NB4 (cell line): ENCODE measurements around the gene RBFOX1.

Experiments
- DNase-seq: peaks from one replicate; pipeline ENCODE4 v3.0.0; 2010; ENCODE audit warnings: low read depth
- H3K4me3 ChIP-seq: one replicate; pipeline ENCODE4 v1.5.1; 2011; ENCODE audit warnings: mild to moderate bottlenecking, low read depth, low read length, moderate library complexity
- MAX ChIP-seq: IDR thresholded peaks from 2 replicates; pipeline ENCODE4 v1.6.1; 2011; ENCODE audit warnings: low read depth, low read length
- MYC ChIP-seq: IDR thresholded peaks from 2 replicates; pipeline ENCODE4 v1.6.1; 2011; ENCODE audit warnings: low read depth, low read length
- POLR2A ChIP-seq: IDR thresholded peaks from 2 replicates; pipeline ENCODE4 v1.6.1; 2011; ENCODE audit warnings: mild to moderate bottlenecking; ENCODE audit not compliant: insufficient read length; ENCODE audit errors: extremely low read depth
- TF ChIP-seq, protein P1 (sequence below): IDR thresholded peaks from one replicate; pipeline ENCODE4 v1.5.1; 2012; ENCODE audit warnings: low read depth, low read length

RBFOX1 gene

GRCh38 chr16:7378024-7378695 lies 45.5 kb downstream of the RBFOX1 start:
- TF ChIP-seq POLR2A: no peak
- no peak for TF ChIP-seq MAX
- TF ChIP-seq, protein P1, sequence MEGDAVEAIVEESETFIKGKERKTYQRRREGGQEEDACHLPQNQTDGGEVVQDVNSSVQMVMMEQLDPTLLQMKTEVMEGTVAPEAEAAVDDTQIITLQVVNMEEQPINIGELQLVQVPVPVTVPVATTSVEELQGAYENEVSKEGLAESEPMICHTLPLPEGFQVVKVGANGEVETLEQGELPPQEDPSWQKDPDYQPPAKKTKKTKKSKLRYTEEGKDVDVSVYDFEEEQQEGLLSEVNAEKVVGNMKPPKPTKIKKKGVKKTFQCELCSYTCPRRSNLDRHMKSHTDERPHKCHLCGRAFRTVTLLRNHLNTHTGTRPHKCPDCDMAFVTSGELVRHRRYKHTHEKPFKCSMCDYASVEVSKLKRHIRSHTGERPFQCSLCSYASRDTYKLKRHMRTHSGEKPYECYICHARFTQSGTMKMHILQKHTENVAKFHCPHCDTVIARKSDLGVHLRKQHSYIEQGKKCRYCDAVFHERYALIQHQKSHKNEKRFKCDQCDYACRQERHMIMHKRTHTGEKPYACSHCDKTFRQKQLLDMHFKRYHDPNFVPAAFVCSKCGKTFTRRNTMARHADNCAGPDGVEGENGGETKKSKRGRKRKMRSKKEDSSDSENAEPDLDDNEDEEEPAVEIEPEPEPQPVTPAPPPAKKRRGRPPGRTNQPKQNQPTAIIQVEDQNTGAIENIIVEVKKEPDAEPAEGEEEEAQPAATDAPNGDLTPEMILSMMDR: no peak
- no peak for TF ChIP-seq MYC

GRCh38 chr16:7380441-7380840 lies 47.8 kb downstream of the RBFOX1 start:
- DNase-seq: no peak
- TF ChIP-seq MAX (no peak), MYC (no peak), POLR2A (no peak)
- TF ChIP-seq, protein P1: no peak
- no peak overlapping the region for H3K4me3 ChIP-seq

More at GRCh38 chr16:7378024-7378695, 45.5 kb downstream of the RBFOX1 start:
- DNase-seq: no peak
- no peak overlapping the region for H3K4me3 ChIP-seq

DNA sequence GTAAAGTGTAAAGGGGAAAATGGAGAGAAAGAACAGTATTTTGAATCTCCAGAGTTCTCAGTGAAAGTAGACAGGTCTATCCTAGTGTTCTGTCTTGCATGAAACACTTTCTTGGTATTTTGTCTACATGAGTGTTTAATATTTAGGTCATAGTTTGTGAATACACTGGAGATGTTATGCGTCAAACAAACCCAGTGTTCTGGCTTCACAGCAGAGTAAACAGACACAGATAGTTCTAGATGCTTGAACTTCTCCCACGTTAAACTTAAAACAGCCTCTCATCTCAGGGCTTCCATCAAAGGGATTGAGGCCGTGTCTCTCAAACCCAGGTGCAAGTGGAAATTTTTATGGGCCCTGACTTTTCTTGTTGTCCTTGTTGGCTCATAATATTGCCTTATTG lies 48.3 kb downstream of the RBFOX1 start:
- no peak overlapping the region for H3K4me3 ChIP-seq
- no peak for TF ChIP-seq MAX
- TF ChIP-seq, protein P1: no peak
- no peak for TF ChIP-seq POLR2A
- TF ChIP-seq MYC: no peak
- no peak for DNase-seq

GRCh38 chr16:7381671-7382070 lies 49.0 kb downstream of the RBFOX1 start:
- H3K4me3 ChIP-seq: no peak overlapping the region
- no peak for TF ChIP-seq POLR2A
- no peak for TF ChIP-seq MYC
- TF ChIP-seq MAX: no peak
- TF ChIP-seq, protein P1: no peak
- DNase-seq: no peak

DNA sequence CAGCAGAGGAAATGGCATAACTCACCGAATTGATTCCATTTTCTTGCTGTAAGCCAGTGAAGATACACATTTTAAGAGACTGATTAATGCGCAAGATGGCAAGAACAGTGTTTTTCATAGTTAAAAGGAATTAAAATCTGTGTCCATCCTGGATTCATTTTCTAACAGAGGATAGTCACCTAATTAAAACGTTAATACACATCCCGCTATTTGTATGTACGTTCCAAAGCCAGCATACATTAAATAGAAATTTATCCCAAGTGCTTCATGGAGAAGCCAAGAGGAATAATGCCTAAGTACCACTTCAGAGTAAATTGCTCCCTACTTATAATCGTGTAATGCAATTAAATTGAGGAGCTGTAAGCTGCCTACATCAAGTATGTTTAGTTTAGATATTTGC lies 49.9 kb downstream of the RBFOX1 start:
- DNase-seq: no peak
- no peak for TF ChIP-seq MYC
- TF ChIP-seq, protein P1: no peak
- no peak for TF ChIP-seq POLR2A
- no peak for TF ChIP-seq MAX

DNA sequence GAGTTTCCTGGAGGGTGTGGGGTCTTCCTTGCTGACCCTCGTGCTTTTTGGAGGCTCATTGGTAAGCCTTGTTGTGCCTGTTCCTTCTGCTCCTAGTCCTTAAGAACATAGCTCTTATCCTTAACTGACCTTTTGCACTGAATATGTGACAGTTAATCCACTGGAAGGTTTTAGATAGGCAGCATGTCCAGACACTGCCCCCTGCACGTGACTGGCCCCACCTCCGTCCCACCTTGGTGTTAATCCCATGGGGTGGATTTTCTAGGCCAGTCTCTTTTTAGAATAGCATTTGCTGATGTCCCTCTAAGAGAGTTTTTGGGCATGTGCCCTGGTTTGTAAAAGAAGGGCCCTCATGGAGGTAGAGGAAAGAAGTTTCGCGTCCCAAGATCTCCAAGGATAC lies 58.3 kb downstream of the RBFOX1 start:
- DNase-seq: no peak
- TF ChIP-seq MAX (no peak), POLR2A (no peak), MYC (no peak)
- TF ChIP-seq, protein P1: no peak
- H3K4me3 ChIP-seq: no peak overlapping the region

More for the DNA sequence above, 49.9 kb downstream of the RBFOX1 start:
- H3K4me3 ChIP-seq: no peak overlapping the region
